GM10266 (cell line): ENCODE results near the gene SEC23A.

Experiments
- DNase-seq: peaks from one replicate; pipeline ENCODE4 v3.0.0; 2012; ENCODE audit errors: extremely low spot score
- TF ChIP-seq, protein P1 (sequence below): IDR thresholded peaks from 2 replicates; pipeline ENCODE4 v1.5.1; 2012; ENCODE audit warnings: mild to moderate bottlenecking, low read depth; ENCODE audit not compliant: control insufficient read depth, insufficient read depth; ENCODE audit errors: missing control alignments

SEC23A gene

DNA sequence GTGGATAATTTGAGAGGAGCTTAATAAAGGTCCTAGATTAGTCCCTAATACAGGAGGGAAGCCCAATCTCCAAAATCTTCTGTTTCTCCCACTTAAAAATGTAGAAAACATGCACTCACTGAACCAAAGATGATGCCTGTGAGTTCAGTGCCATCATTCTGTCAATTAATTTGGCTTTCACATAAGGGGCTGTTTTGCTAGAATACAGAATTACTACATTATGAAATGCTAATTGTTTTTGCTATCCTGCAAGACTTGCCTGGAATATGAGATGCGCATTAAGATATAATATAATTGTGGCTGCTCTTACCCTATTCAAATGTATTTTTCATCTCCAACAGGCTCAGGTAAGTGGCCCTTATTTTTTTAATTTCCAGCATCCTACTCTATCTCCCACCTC lies 111.7 kb downstream of the SEC23A start:
- no peak for DNase-seq
- TF ChIP-seq, protein P1, sequence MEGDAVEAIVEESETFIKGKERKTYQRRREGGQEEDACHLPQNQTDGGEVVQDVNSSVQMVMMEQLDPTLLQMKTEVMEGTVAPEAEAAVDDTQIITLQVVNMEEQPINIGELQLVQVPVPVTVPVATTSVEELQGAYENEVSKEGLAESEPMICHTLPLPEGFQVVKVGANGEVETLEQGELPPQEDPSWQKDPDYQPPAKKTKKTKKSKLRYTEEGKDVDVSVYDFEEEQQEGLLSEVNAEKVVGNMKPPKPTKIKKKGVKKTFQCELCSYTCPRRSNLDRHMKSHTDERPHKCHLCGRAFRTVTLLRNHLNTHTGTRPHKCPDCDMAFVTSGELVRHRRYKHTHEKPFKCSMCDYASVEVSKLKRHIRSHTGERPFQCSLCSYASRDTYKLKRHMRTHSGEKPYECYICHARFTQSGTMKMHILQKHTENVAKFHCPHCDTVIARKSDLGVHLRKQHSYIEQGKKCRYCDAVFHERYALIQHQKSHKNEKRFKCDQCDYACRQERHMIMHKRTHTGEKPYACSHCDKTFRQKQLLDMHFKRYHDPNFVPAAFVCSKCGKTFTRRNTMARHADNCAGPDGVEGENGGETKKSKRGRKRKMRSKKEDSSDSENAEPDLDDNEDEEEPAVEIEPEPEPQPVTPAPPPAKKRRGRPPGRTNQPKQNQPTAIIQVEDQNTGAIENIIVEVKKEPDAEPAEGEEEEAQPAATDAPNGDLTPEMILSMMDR: no peak

DNA sequence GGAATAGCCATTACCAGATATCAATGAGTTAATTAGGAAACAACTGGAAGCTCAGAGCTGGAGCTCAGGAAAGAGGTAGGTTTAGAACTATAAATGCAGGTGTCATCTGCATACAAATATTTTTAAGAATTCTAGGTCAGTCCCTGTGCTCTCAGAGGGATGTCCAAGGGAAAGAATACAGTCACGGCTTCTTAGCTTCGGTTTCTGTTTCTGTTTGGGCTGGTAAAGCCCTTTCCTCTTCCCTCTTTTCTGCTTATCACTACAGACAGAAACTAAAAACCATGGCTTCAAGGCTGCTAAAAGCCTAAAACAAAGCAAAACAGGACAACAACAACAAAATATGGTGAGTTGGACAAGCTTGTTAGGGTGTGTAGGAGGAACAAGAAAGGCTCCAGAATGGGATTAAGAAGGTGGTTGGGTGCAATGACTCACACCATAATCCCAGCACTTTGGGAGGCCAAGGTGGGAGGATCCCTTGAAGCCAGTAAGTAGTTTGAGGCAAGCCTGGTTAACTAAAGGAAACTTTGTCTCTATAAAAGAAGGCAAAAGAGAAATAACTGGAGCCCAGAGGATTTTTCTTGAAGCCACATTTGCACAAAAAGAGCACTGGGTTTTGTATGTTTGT lies 113.0 kb downstream of the SEC23A start:
- TF ChIP-seq, protein P1: no peak
- DNase-seq: no peak

DNA sequence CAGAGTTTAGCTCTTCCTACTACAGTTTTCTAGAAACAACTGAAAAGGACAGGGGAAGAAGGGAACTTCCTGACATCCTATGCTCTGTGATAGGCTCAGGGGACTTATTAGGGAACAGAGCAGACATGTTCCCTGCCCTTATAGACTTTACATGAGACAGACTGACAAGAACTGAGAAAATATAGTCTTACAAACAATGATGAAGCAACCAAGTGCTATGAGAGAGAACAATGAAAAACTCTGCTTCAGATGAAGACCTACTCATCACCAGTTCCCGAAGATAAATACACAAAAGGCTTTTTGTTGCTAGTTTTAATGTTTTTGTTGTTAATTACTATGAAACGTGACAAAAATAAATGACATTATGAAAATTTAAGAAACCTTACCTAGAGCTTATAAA lies 115.3 kb downstream of the SEC23A start:
- DNase-seq: no peak
- TF ChIP-seq, protein P1: no peak

DNA sequence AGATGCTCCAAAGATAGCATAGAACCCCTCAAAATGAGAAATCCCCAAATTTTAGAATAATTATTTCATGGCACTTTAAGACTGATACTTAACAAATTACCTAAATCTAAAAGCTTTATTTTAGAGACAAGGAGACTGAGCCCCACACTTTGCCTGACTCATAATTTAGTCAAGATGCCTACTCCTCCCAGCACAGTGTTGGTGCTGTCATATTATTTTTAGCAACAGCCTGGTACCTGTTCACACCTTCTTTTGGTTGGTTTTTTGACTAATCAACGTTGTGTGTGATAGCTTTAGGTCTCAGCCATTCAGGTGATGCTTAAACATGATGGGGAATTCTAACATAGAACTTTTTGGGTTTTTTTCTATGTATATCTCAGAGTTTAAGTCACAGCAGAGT lies 120.2 kb downstream of the SEC23A start:
- TF ChIP-seq, protein P1: no peak
- no peak for DNase-seq

DNA sequence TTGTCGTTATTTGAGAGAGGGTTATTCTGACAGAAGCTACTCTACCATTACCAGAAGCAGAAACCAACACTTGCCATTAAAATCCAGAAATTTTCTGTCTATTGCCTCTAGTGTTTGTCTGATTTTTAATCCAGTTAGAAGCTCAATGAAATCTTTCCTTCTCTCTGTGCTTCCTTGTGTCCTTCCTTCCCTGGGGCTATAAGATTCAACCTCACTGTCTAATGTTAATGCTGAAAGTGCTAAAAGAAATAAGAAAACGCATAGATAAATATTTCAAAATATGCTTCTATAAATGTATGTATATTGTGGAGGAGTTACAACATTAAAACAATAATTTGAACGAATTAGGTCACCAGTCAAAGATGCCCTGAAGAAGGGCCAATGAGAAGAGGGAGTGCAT lies 120.8 kb downstream of the SEC23A start:
- TF ChIP-seq, protein P1: no peak
- DNase-seq: no peak
